Measurements from ENCODE around the gene FKBP11.
"Not testable (repeated sequence)": the region's sequence is repeated elsewhere in the genome, so short reads cannot be mapped to it uniquely, and the experiment has no call there.

Gene FKBP11

DNA sequence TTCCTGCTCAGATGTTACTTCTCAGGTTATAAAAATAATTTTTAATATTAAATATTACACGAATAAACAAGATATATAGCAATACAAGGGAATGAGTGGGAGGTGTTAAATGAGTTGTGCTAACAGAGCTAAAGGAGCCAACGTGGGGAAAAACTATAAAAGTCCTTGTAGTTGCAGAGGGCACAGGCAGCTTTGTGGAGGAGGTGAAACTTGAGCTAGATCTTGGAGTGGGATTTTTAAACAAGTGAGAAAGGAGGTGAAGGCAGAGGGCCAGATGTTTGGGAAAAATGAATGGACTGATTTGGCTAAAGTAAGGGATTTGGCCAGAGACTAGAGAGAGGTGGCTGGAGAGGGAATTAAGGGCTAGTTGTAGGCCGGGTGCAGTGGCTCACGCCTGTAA is 5.2 kb upstream of the FKBP11 start:
- H3K27ac ChIP-seq, result no peak overlapping the region
- TF ChIP-seq ZFX (IDR thresholded peaks at IDR 0.05), result no peak
- TF ChIP-seq CTCF (conservative IDR thresholded peaks at IDR 0.05), result no peak

- no peak overlapping the region for H3K27ac ChIP-seq
- TF ChIP-seq ZFX (IDR thresholded peaks at IDR 0.05) (no peak), CTCF (conservative IDR thresholded peaks at IDR 0.05) (no peak)
Measured at GRCh38 chr12:48929551-48929950, 4.3 kb upstream of the FKBP11 start.

GRCh38 chr12:48927261-48927660 is 2.0 kb upstream of the FKBP11 start:
- H3K27ac ChIP-seq, result no peak overlapping the region

GRCh38 chr12:48924617-48925303 is 532 bp downstream of the FKBP11 start:
- peak overlapping the region; percentile 77 for H3K27ac ChIP-seq
- peak; percentile 68 for TF ChIP-seq CTCF (conservative IDR thresholded peaks at IDR 0.05)
- no peak for TF ChIP-seq ZFX (IDR thresholded peaks at IDR 0.05)

More at GRCh38 chr12:48927261-48927660, 2.0 kb upstream of the FKBP11 start:
- TF ChIP-seq ZFX (IDR thresholded peaks at IDR 0.05) (no peak), CTCF (conservative IDR thresholded peaks at IDR 0.05) (no peak)

- TF ChIP-seq CTCF (conservative IDR thresholded peaks at IDR 0.05) (no peak), ZFX (IDR thresholded peaks at IDR 0.05) (no peak)
- no peak overlapping the region for H3K27ac ChIP-seq
Measured at GRCh38 chr12:48923117-48923516, 2.2 kb downstream of the FKBP11 start.

- no peak for TF ChIP-seq ZFX (IDR thresholded peaks at IDR 0.05)
- TF ChIP-seq CTCF (conservative IDR thresholded peaks at IDR 0.05), result no peak
- H3K27ac ChIP-seq, result no peak overlapping the region
Measured at GRCh38 chr12:48917857-48918537, 7.3 kb downstream of the FKBP11 start.

- H3K27ac ChIP-seq, result no peak overlapping the region
- TF ChIP-seq ZFX (IDR thresholded peaks at IDR 0.05) (no peak), CTCF (conservative IDR thresholded peaks at IDR 0.05) (no peak)
Measured at GRCh38 chr12:48910196-48910595, 15.1 kb downstream of the FKBP11 start.

DNA sequence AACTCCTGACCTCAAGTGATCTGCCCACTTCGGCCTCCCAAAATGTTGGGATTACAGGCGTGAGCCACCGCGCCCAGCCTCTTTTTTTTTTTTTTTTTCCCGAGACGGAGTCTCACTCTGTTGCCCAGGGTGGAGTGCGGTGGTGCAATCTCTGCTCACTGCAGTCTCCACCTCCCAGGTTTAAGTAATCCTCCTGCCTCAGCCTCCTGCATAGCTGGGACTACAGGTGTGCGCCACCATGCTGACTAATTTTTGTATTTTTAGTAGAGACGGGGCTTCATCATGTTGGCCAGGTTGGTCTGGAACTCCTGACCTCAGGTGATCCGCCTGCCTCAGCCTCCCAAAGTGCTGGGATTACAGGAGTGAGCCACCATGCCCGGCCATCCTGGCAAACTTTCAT is 15.6 kb downstream of the FKBP11 start:
- H3K27ac ChIP-seq, result not testable (repeated sequence)
